ENCODE measurements around the gene CMTM6.

GRCh38 chr3:32481791-32482631 is 20.6 kb downstream of the CMTM6 start:
- TF ChIP-seq GTF2F1 (IDR thresholded peaks at IDR 0.05; ENCODE audit: borderline replicate concordance, low read depth, low read length) (no peak), SP1 (IDR thresholded peaks at IDR 0.05; ENCODE audit: low read depth, low read length) (no peak), CTCF (IDR thresholded peaks at IDR 0.05; ENCODE audit: control extremely low read depth in 1 of 3, insufficient read depth in 1 of 3, low read depth in 1 of 3, low read length in 3 of 3) (no peak), ATF2 (IDR thresholded peaks at IDR 0.05; ENCODE audit: low read length) (no peak), HDAC2 (IDR thresholded peaks at IDR 0.05; ENCODE audit: borderline replicate concordance in 1 of 2, low read depth in 2 of 2, low read length in 2 of 2) (no peak), SRF (IDR thresholded peaks at IDR 0.05; ENCODE audit: low read depth, low read length) (no peak), EP300 (IDR thresholded peaks at IDR 0.05; ENCODE audit: borderline replicate concordance in 1 of 2, low read depth in 2 of 2, low read length in 2 of 2) (no peak), RAD21 (IDR thresholded peaks at IDR 0.05 in 1 of 2, conservative IDR thresholded peaks at IDR 0.05 in 1 of 2; ENCODE audit: low read depth in 2 of 2, low read length in 2 of 2) (no peak), TEAD4 (IDR thresholded peaks at IDR 0.05; ENCODE audit: low read depth, low read length) (no peak), MAX (IDR thresholded peaks at IDR 0.05) (no peak), SP4 (IDR thresholded peaks at IDR 0.05; ENCODE audit: low read length) (no peak), CBX5 (IDR thresholded peaks at IDR 0.05; ENCODE audit: low read depth, low read length) (no peak)

Measured in H1 (cell line).